Measurements from ENCODE around the gene SKP2.

The SKP2 gene

GRCh38 chr5:36202521-36202961, 50.6 kb downstream of the SKP2 start:
- DNase-seq, result no peak

DNA sequence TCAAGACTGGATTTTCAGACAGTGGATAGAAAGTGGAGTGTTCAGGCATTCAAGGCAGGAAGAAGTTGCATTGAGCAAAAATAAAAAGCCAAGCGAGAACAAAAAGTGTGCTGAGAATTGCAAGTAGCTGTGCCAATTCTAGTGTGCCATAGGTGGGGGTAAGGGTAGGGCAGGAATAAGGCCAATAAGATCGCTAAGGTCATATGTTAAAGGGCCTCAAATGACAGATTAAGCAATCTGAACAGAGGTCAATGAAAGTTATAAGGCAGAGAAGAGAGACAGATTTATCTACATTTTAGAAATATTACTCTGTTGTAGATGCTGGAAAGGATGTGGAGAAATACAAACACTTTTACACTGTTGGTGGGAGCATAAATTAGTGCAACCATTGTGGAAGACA, 53.4 kb downstream of the SKP2 start:
- DNase-seq, result no peak

DNA sequence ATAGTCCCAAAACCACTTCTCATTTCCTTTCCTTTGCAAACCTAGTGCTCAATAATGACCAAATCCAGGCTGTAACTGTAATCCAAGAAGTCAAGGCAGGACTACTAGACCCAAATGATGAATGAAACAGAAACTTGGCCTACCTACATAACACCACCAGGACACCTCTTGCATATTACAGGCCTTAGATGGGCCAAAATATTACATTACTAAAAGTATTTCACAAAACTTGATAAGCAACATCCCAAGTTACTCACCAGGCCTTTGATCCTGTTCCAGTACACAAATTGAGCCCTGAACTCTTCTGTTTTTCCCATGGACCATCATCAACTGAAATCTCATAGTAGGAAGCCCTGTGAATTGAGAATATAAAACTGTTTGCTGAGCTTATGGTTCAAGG, 55.0 kb downstream of the SKP2 start:
- DNase-seq, result no peak

DNA sequence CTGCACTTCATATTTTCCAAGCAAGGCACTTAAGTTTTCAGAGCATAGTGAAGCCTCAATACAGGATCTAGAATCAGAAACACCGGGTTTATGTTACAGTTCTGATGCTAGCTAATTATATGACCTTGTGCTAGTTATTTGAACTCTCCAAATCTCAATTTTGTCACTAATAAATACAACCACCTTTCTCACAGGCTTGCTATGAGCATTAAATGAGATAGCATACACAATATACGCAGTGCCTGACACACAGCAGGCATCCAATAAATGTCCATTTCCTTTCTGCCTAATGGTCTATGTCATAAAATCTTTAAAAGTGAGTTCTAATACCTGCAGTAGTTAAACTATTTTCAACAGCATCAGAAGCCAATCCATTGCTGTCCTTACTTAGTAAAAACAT, 56.9 kb downstream of the SKP2 start:
- DNase-seq, result no peak

GRCh38 chr5:36209664-36210063, 57.8 kb downstream of the SKP2 start:
- no peak for DNase-seq

GRCh38 chr5:36214436-36214835, 62.5 kb downstream of the SKP2 start:
- DNase-seq, result no peak

DNA sequence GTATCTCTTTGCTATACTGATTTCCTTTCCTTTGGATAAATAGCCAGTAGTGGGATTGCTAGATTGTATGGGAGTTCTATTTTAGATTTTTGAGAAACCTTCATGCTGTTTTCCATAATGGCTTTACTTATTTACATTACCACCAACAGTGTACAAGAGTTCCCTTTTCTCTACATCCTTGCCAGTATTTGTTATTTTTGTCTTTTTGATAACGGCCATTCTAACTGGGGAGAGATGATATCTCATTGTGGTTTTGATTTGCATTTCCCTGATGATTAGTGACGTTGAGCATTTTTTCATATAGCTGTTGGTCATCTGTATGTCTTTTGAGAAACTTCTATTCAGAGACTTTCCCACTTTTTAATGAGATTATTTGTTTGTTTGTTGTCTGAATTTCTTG, 64.0 kb downstream of the SKP2 start:
- no peak for DNase-seq

GRCh38 chr5:36217567-36217966, 65.7 kb downstream of the SKP2 start:
- no peak for DNase-seq

DNA sequence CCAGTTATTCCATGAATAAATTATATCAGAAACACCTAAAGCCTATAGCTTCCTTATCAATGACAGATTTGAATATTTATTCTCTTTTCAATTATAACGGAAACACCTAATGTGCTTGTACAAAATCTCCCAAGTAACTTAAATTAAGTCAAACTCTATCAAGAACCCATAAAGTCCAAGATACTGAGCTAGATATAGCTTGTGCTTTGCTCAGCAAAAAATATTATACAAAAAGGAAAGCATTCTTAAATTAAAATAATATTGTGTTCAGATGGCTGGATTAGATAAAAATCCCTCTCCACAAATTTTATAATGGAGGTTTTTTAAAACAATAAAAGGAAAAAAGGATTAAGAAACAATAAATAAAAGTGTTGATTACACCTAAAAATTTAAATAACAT, 66.1 kb downstream of the SKP2 start:
- no peak for DNase-seq

GRCh38 chr5:36222620-36223019, 70.7 kb downstream of the SKP2 start:
- DNase-seq, result no peak

- DNase-seq, result no peak
Observed at GRCh38 chr5:36227046-36227445, 75.1 kb downstream of the SKP2 start.

GRCh38 chr5:36228505-36228904, 76.6 kb downstream of the SKP2 start:
- DNase-seq, result no peak

GRCh38 chr5:36230151-36230790, 78.4 kb downstream of the SKP2 start:
- no peak for DNase-seq

DNA sequence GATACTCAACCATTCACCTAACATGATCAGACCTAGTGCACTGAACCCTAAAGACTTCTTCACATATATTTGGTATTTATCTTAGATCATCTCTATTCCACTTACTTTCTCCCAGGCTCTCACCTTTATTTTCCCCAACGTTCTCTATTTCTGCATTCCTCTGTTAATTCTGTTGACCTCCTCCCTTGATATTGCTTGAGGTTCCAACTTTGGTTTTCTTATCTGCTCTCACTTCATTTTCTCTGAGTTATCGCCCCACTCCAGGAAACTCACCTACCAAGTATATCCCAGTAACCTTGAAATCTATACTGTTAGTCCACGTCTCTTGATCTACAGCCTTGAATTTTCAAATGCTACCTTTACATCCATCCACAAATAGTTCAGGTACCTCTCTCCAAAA, 80.6 kb downstream of the SKP2 start:
- DNase-seq, result no peak
